Measurements from ENCODE around the gene ISM1. TPM values are rescaled to one million over a fixed set of nuclear protein-coding genes. Genes with fewer than 3 reads are reported as not detected.

The ISM1 gene
- total RNA-seq, 2 donors from 2014 or later, result 0.45 to 2.2 TPM

GRCh38 chr20:13249798-13250170 is 28.7 kb downstream of the ISM1 start:
- no peak for DNase-seq (ENCODE audit: low spot score)
- Histone ChIP-seq H3K27ac (no peak overlapping the region), H3K36me3 (no peaks in the 10 kb centered on the region), H3K4me1 (replicated peaks) (no peaks in the 10 kb centered on the region), H3K4me3 (no peak overlapping the region), H3K27me3 (replicated peaks; ENCODE audit: insufficient read depth) (no peaks in the 10 kb centered on the region), H3K9me3 (no peaks in the 10 kb centered on the region)
- TF ChIP-seq POLR2AphosphoS5 (IDR thresholded peaks at IDR 0.05) (no peak), POLR2A (IDR thresholded peaks at IDR 0.05) (no peak), CTCF (IDR thresholded peaks at IDR 0.05) (no peak)
- intact Hi-C loops (cut with DNase I), result no loop called here
- 65% methylated on average over 4 of the region's 4 CpGs for WGBS

GRCh38 chr20:13250251-13250650 is 29.2 kb downstream of the ISM1 start:
- Histone ChIP-seq H3K36me3 (no peaks in the 10 kb centered on the region), H3K9me3 (no peaks in the 10 kb centered on the region), H3K4me3 (no peak overlapping the region), H3K27ac (no peak overlapping the region), H3K27me3 (replicated peaks; ENCODE audit: insufficient read depth) (no peaks in the 10 kb centered on the region), H3K4me1 (replicated peaks) (no peaks in the 10 kb centered on the region)
- DNase-seq (ENCODE audit: low spot score), result no peak
- intact Hi-C loops (cut with DNase I), result no loop called here
- WGBS, result 87% methylated on average over 6 of the region's 6 CpGs
- TF ChIP-seq POLR2AphosphoS5 (IDR thresholded peaks at IDR 0.05) (no peak), CTCF (IDR thresholded peaks at IDR 0.05) (no peak), POLR2A (IDR thresholded peaks at IDR 0.05) (no peak)

- intact Hi-C loops (cut with DNase I), result no loop called here
- TF ChIP-seq POLR2AphosphoS5 (IDR thresholded peaks at IDR 0.05) (no peak), CTCF (IDR thresholded peaks at IDR 0.05) (no peak), POLR2A (IDR thresholded peaks at IDR 0.05) (no peak)
- no peak for DNase-seq (ENCODE audit: low spot score)
- Histone ChIP-seq H3K27me3 (replicated peaks; ENCODE audit: insufficient read depth) (no peaks in the 10 kb centered on the region), H3K36me3 (no peaks in the 10 kb centered on the region), H3K27ac (no peak overlapping the region), H3K9me3 (no peaks in the 10 kb centered on the region), H3K4me1 (replicated peaks) (no peaks in the 10 kb centered on the region), H3K4me3 (no peak overlapping the region)
- 62% methylated on average over 8 of the region's 8 CpGs for WGBS
Measured at GRCh38 chr20:13251106-13251903, 30.2 kb downstream of the ISM1 start.

- H3K36me3 ChIP-seq, result no peaks in the 10 kb centered on the region
- intact Hi-C loops (cut with DNase I), result no loop called here
- WGBS, result 75% methylated on average over 2 of the region's 2 CpGs
- H3K9me3 ChIP-seq, result no peaks in the 10 kb centered on the region
- no peak overlapping the region for H3K27ac ChIP-seq
- no peaks in the 10 kb centered on the region for H3K27me3 ChIP-seq (replicated peaks; ENCODE audit: insufficient read depth)
- no peak for TF ChIP-seq POLR2AphosphoS5 (IDR thresholded peaks at IDR 0.05)
- no peak for TF ChIP-seq CTCF (IDR thresholded peaks at IDR 0.05)
- no peak for TF ChIP-seq POLR2A (IDR thresholded peaks at IDR 0.05)
- no peaks in the 10 kb centered on the region for H3K4me1 ChIP-seq (replicated peaks)
- DNase-seq (ENCODE audit: low spot score), result no peak
- no peak overlapping the region for H3K4me3 ChIP-seq
Measured at GRCh38 chr20:13251904-13252297, 30.8 kb downstream of the ISM1 start.

- 100% methylated on average over 1 of the region's 1 CpG for WGBS
- intact Hi-C loops (cut with DNase I), result no loop called here
Measured at GRCh38 chr20:13255356-13255755, 34.3 kb downstream of the ISM1 start.

More at GRCh38 chr20:13255356-13255755, 34.3 kb downstream of the ISM1 start:
- TF ChIP-seq POLR2A (IDR thresholded peaks at IDR 0.05) (no peak), CTCF (IDR thresholded peaks at IDR 0.05) (no peak), POLR2AphosphoS5 (IDR thresholded peaks at IDR 0.05) (no peak)
- no peak for DNase-seq (ENCODE audit: low spot score)
- no peak overlapping the region for H3K4me3 ChIP-seq
- H3K36me3 ChIP-seq, result no peaks in the 10 kb centered on the region
- no peaks in the 10 kb centered on the region for H3K9me3 ChIP-seq
- H3K27me3 ChIP-seq (replicated peaks; ENCODE audit: insufficient read depth), result no peaks in the 10 kb centered on the region
- no peaks in the 10 kb centered on the region for H3K4me1 ChIP-seq (replicated peaks)
- no peak overlapping the region for H3K27ac ChIP-seq

Measured in prostate gland (tissue), 2 donors.